Activated B cell treated with CpG ODN at 0.5 μM for 24 hours (primary cell): ENCODE data around the gene TELO2. TPM values are rescaled to one million over a fixed set of nuclear protein-coding genes. Genes with fewer than 3 reads are reported as not detected.

Experiments used
- ATAC-seq: fragments of 200-7000 bp; cut with Tn5 transposase; one replicate; pipeline ENCODE4 v1.10.0; 2021; ENCODE audit warnings: low read depth, mild to moderate bottlenecking, moderate library complexity
- CTCF ChIA-PET: fragments of 350-600 bp; sonication (Branson Sonifier 250); formaldehyde crosslinking; loops from one replicate; lab custom pipeline; 2021; ENCODE audit warnings: antibody characterized with exemption; lab: Charles Lee
- POLR2A ChIA-PET: fragments of 350-600 bp; sonication (Branson Sonifier 250); formaldehyde crosslinking; loops from one replicate; lab custom pipeline; 2021; ENCODE audit warnings: antibody characterized with exemption; lab: Charles Lee
- DNase-seq: peaks from one replicate; pipeline ENCODE4 v3.0.0; 2022
- H3K27ac Mint-ChIP-seq: one replicate; pipeline ENCODE4 v1.8.0; 2020; ENCODE audit warnings: mixed read lengths
- H3K27me3 Mint-ChIP-seq: one replicate; pipeline ENCODE4 v1.8.0; 2021; ENCODE audit warnings: mixed read lengths
- H3K36me3 Mint-ChIP-seq: one replicate; pipeline ENCODE4 v1.8.0; 2021; ENCODE audit warnings: low read depth, mixed read lengths
- H3K4me1 Mint-ChIP-seq: one replicate; pipeline ENCODE4 v1.8.0; 2021; ENCODE audit warnings: mixed read lengths
- H3K4me3 Mint-ChIP-seq: one replicate; pipeline ENCODE4 v1.8.0; 2020; ENCODE audit warnings: mild to moderate bottlenecking, mixed read lengths
- H3K9me3 Mint-ChIP-seq: one replicate; pipeline ENCODE4 v1.8.0; 2020; ENCODE audit warnings: mixed read lengths
- intact Hi-C: fragments of 100-400 bp; cut with micrococcal nuclease; formaldehyde crosslinking; loops from one replicate; pipeline ENCODE4 v1.15.1; 2024
- total RNA-seq: library from RNA; stranded (reverse); gene quantifications from 2 replicates; pipeline ENCODE4 v1.2.3, GENCODE V29; 2022
- TF ChIP-seq, protein P1 (sequence below): fragments of 200-600 bp; IDR thresholded peaks from one replicate; pipeline ENCODE4 v1.8.0; 2022; ENCODE audit warnings: antibody characterized with exemption, mild to moderate bottlenecking

The TELO2 gene
- total RNA-seq, 1 donor from 2014 or later = 78.8 TPM

DNA sequence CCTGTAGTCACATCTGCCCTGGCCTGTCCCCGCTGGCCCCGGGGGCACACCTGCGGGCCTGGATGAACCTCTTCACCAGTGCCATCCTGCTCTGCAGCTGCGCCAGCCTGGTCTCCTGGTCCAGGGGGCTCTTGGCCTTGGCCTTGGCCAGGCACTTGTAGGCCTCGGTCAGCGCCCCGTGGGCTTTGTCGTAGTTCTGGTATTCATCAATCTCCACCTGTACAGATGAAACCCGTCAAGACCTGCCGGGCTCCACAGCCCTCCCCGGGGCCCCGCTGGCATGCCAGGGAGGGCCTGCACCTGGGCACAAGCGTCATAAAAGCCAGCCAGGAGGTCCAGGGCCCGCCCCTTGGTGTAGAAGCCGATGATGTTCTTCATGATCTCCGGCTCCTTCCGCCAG lies 26.7 kb downstream of the TELO2 start:
- Mint-ChIP-seq H3K4me1 (no peaks in the 10 kb centered on the region), H3K4me3 (no peak overlapping the region), H3K27ac (no peak overlapping the region), H3K9me3 (peaks cover 2% of the 10 kb centered on the region), H3K36me3 (no peaks in the 10 kb centered on the region), H3K27me3 (no peaks in the 10 kb centered on the region)
- ChIA-PET POLR2A (no interaction called here), CTCF (no interaction called here)
- intact Hi-C loops = no loop called here
- DNase-seq (no peak), ATAC-seq (no peak)
- TF ChIP-seq, protein P1, sequence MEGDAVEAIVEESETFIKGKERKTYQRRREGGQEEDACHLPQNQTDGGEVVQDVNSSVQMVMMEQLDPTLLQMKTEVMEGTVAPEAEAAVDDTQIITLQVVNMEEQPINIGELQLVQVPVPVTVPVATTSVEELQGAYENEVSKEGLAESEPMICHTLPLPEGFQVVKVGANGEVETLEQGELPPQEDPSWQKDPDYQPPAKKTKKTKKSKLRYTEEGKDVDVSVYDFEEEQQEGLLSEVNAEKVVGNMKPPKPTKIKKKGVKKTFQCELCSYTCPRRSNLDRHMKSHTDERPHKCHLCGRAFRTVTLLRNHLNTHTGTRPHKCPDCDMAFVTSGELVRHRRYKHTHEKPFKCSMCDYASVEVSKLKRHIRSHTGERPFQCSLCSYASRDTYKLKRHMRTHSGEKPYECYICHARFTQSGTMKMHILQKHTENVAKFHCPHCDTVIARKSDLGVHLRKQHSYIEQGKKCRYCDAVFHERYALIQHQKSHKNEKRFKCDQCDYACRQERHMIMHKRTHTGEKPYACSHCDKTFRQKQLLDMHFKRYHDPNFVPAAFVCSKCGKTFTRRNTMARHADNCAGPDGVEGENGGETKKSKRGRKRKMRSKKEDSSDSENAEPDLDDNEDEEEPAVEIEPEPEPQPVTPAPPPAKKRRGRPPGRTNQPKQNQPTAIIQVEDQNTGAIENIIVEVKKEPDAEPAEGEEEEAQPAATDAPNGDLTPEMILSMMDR = no peak

DNA sequence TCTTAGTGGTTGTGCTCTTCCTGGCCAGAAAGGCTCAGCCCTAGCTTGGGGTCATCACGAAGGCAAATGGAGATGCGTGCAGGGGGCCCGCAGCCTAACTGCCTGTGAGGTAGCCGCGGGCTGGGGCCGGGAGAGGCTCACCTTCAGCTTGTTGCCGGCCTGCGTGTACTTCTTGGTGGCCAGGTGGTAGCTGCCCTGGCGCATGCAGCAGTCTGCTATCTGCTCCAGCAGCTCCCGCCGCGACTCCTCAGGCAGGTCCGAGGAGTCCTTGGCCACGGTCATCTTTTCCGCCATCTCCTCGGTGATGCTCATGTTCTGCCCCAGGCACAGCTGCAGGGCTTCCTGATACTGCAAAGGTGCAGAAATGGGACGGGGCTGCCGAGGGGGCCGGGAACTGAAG lies 27.3 kb downstream of the TELO2 start:
- intact Hi-C loops = no loop called here
- Mint-ChIP-seq H3K27ac (no peak overlapping the region), H3K27me3 (no peaks in the 10 kb centered on the region), H3K9me3 (no peaks in the 10 kb centered on the region), H3K4me1 (no peaks in the 10 kb centered on the region), H3K4me3 (no peak overlapping the region), H3K36me3 (no peaks in the 10 kb centered on the region)
- ChIA-PET CTCF (no interaction called here), POLR2A (no interaction called here)
- DNase-seq (no peak), ATAC-seq (no peak)
- TF ChIP-seq, protein P1 = no peak

DNA sequence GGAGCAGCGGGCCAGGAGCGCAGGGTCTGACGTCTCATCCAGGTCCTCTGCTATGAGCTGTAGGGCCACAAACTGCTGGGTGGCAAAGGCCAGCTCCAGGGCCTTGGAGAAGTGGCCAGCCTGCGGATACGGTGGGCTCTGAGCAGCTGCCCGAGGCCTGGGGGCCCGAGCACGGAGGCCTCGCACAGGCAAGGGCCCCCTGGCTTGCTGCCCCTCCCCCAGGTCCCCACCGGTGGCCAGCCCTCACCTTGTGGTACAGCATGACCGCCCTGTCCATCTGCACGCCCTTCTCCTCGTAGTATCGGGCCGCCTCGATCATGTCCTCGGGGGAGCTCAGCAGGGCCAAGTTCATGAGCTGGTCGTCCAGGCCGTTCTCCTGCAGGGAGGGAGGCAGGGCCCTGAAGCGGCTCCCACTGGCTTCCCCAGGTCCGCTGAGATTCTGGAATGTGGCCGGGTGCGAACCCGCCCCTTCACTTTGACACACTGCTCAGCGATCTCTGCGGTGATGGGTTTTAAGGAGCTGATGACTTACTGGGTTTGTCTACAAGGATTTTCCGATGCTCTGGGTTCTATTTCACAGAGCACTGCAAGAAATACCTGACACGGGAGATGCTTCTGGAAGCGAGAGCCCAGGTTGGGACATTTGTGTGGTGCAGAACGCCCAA lies 30.6 kb downstream of the TELO2 start:
- ATAC-seq (no peak), DNase-seq (no peak)
- ChIA-PET CTCF (no interaction called here), POLR2A (interaction anchor here (0.6 kb wide), 1 partner anchor 103 kb away, joined by 4 read pairs; the partner anchor contains the start of gene UQCC4)
- H3K36me3 Mint-ChIP-seq = no peaks in the 10 kb centered on the region
- intact Hi-C loops = no loop called here
- H3K27me3 Mint-ChIP-seq = no peaks in the 10 kb centered on the region
- no peak overlapping the region for H3K4me3 Mint-ChIP-seq
- no peak overlapping the region for H3K27ac Mint-ChIP-seq
- TF ChIP-seq, protein P1 = no peak
- no peaks in the 10 kb centered on the region for H3K4me1 Mint-ChIP-seq
- no peaks in the 10 kb centered on the region for H3K9me3 Mint-ChIP-seq

DNA sequence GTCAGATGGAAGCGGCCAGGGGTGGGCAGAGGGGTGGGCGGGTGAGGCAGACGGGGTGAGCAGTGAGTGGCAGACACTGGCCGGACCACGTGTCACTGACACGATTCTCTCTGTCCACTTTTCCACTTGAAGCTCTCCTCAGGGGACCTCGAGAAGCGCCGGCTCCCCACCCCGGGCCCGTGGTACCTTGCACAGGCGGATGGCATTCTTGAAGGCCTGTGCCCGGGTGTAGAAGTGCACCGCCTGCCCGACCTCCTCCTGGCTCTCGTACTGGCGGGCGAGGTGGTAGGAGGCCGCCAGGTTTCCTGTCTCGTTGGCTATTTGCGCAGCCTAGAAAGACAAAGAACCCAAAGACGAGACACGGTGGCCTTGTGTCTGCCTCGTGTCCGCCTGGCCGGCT lies 31.2 kb downstream of the TELO2 start:
- intact Hi-C loops = no loop called here
- Mint-ChIP-seq H3K4me1 (no peaks in the 10 kb centered on the region), H3K9me3 (no peaks in the 10 kb centered on the region), H3K27ac (no peak overlapping the region), H3K4me3 (no peak overlapping the region), H3K27me3 (no peaks in the 10 kb centered on the region), H3K36me3 (no peaks in the 10 kb centered on the region)
- TF ChIP-seq, protein P1 = no peak
- ATAC-seq (no peak), DNase-seq (no peak)
- CTCF ChIA-PET = no interaction called here
- POLR2A ChIA-PET = interaction anchor here (0.6 kb wide), 1 partner anchor 104 kb away, joined by 4 read pairs; the partner anchor contains the start of gene UQCC4

DNA sequence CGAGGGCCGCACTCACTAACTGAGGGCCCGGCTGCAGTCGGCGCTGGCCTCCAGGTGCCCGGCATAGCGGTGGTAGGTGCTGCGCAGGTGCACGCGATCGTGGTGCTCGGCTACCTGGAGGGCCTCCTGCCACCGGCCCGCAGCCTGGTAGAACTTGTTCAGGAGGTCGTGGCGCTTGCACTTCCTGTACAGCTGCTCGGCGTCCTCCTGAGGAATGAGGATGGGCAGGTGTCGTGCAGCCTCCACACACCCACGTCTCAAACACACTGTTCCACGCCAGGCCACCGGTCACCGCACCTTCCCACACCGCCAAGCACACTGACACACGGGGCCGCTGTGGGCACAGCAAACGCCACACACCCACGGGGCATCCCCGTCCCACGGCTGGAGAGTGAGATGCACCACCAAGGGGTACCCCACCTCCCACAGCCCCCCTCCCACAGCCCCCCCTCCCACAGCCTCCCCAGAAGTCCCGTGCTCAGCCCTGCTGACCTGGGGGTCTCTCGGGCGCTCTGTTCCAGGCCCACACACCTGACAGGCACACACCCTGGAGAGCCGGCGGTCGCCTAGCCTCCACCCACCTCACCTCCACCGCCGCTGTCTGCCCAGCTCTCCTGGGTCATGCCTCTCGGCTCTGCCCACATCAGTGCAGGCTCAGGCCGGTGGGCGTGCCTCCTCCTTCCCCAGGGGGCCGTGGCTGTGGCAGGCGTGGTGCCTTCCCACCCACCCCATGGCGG lies 32.9 kb downstream of the TELO2 start:
- DNase-seq = no peak
- Mint-ChIP-seq H3K9me3 (no peaks in the 10 kb centered on the region), H3K27ac (no peak overlapping the region), H3K36me3 (no peaks in the 10 kb centered on the region), H3K27me3 (no peaks in the 10 kb centered on the region), H3K4me1 (no peaks in the 10 kb centered on the region), H3K4me3 (no peak overlapping the region)
- no peak for ATAC-seq
- ChIA-PET CTCF (no interaction called here), POLR2A (no interaction called here)
- intact Hi-C loops = no loop called here
- TF ChIP-seq, protein P1 = no peak
